Chondrocyte (in vitro differentiated cells): ENCODE results near the gene POGLUT2. TPM values are rescaled to one million over a fixed set of nuclear protein-coding genes. Genes with fewer than 3 reads are reported as not detected.

ENCODE experiments used
- DNase-seq: peaks from one replicate; pipeline ENCODE4 v3.0.0; 2021; ENCODE audit warnings: mixed read lengths, low spot score
- H3K27ac Mint-ChIP-seq: one replicate; pipeline ENCODE4 v1.8.0; 2021; ENCODE audit warnings: mild to moderate bottlenecking, moderate library complexity, mixed read lengths; ENCODE audit not compliant: unreplicated experiment
- H3K27me3 Mint-ChIP-seq: 2 replicates; pipeline ENCODE4 v1.8.0; 2021; ENCODE audit warnings: low read depth, mixed read lengths
- H3K36me3 Mint-ChIP-seq: 2 replicates; pipeline ENCODE4 v1.8.0; 2021; ENCODE audit warnings: low read depth, mixed read lengths
- H3K4me1 Mint-ChIP-seq: 2 replicates; pipeline ENCODE4 v1.8.0; 2021; ENCODE audit warnings: low read depth, mild to moderate bottlenecking, mixed read lengths
- H3K4me3 Mint-ChIP-seq: one replicate; pipeline ENCODE4 v1.8.0; 2021; ENCODE audit warnings: mild to moderate bottlenecking, moderate library complexity, mixed read lengths; ENCODE audit not compliant: unreplicated experiment
- H3K9me3 Mint-ChIP-seq: 2 replicates; pipeline ENCODE4 v1.8.0; 2021; ENCODE audit warnings: low read depth, mixed read lengths
- CTCF ChIP-seq: fragments of 200-600 bp; sonication (generic); IDR thresholded peaks from 2 replicates; pipeline ENCODE4 v1.5.0; 2021; ENCODE audit warnings: antibody characterized with exemption, mild to moderate bottlenecking, moderate library complexity
- total RNA-seq: library from RNA; stranded (reverse); gene quantifications from 3 replicates; pipeline ENCODE4 v1.2.1, GENCODE V29; 2021

POGLUT2 gene
- total RNA-seq, 1 donor from 2014 or later, result 37.3 TPM

GRCh38 chr13:102751886-102752285, 46.9 kb downstream of the POGLUT2 start:
- DNase-seq, result no peak
- H3K4me1 Mint-ChIP-seq, result no peaks in the 10 kb centered on the region
- H3K9me3 Mint-ChIP-seq, result peaks cover 25% of the 10 kb centered on the region
- no peak overlapping the region for H3K4me3 Mint-ChIP-seq
- TF ChIP-seq CTCF, result no peak
- H3K27ac Mint-ChIP-seq, result no peak overlapping the region
- peaks cover 7% of the 10 kb centered on the region for H3K36me3 Mint-ChIP-seq
- peaks cover 1% of the 10 kb centered on the region for H3K27me3 Mint-ChIP-seq

DNA sequence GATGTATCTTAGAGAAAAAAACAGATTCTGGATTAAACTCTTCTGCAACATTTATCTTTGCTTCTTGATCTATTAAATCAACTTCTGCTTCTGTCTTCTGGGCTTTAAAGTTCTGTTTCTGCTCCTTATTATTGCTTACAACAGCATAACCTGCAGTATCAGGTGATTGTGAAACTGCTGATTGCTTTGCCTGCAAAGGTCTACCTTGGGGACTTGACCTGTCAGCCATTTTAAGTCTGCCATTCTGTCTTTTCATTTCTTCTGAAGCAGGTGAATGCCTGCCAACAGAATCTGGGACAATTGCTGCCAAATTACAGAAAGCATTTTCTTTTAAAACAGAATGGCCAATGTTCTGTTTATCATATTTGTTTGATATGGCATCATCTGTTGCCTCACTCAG, 56.3 kb downstream of the POGLUT2 start:
- Mint-ChIP-seq H3K4me1 (no peaks in the 10 kb centered on the region), H3K27me3 (peaks cover 22% of the 10 kb centered on the region), H3K4me3 (no peak overlapping the region), H3K27ac (no peak overlapping the region), H3K9me3 (peaks cover 54% of the 10 kb centered on the region), H3K36me3 (peaks cover 4% of the 10 kb centered on the region)
- no peak for DNase-seq
- no peak for TF ChIP-seq CTCF

GRCh38 chr13:102742101-102742500, 56.7 kb downstream of the POGLUT2 start:
- Mint-ChIP-seq H3K27me3 (peaks cover 22% of the 10 kb centered on the region), H3K4me1 (no peaks in the 10 kb centered on the region), H3K9me3 (peaks cover 54% of the 10 kb centered on the region), H3K36me3 (peaks cover 4% of the 10 kb centered on the region), H3K27ac (no peak overlapping the region), H3K4me3 (no peak overlapping the region)
- DNase-seq, result no peak
- TF ChIP-seq CTCF, result no peak

Other genes with a start within 250 kb of the POGLUT2 start
- gene TPP2, start 202.0 kb downstream of the POGLUT2 start, total RNA-seq, result 27.6 to 36.0 TPM (median 27.8 TPM) in 3 replicates
- gene METTL21C, start 103.9 kb downstream of the POGLUT2 start, total RNA-seq, result not detected in 3 replicates
- gene TEX30, start 25.2 kb downstream of the POGLUT2 start, total RNA-seq, result 10.6 to 11.1 TPM (median 11.0 TPM) in 3 replicates
- gene BIVM, start 143 bp upstream of the POGLUT2 start, total RNA-seq, result 22.7 to 37.7 TPM (median 24.0 TPM) in 3 replicates
- gene ERCC5, start 47.1 kb upstream of the POGLUT2 start, total RNA-seq, result 41.0 to 63.4 TPM (median 51.1 TPM) in 3 replicates